ENCODE results near the gene MAPK12.

DNA sequence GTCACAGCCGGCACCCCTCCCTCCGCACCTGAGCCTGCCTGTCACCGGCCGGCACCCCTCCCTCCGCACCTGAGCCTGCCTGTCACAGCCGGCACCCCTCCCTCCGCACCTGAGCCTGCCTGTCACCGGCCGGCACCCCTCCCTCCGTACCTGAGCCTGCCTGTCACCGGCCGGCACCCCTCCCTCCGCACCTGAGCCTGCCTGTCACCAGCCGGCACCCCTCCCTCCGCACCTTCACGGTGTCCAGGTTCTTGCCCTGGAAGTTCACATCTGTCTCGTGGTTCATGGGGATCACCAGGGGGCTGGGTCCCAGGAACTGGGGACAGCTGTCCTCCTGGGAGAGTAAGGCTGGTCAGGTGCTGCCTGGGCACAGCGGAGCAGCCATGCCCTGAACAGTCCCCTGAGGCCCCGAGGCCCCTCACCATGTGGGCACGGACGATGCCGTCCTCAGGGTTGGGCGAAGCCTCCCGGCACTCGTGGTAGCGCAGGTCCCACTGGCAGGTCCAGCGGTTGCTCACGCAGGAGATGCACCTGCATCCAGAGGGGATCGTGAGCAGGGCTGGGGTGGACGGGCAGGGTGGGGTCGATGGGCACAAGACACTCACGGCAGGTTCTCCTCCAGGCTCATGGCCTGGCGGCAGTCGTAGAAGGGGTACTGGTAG is 24.2 kb upstream of the MAPK12 start:
- TF ChIP-seq POLR2A (IDR thresholded peaks at IDR 0.05) (no peak), EP300 (IDR thresholded peaks at IDR 0.05) (no peak)
- TF ChIP-seq, protein P1, sequence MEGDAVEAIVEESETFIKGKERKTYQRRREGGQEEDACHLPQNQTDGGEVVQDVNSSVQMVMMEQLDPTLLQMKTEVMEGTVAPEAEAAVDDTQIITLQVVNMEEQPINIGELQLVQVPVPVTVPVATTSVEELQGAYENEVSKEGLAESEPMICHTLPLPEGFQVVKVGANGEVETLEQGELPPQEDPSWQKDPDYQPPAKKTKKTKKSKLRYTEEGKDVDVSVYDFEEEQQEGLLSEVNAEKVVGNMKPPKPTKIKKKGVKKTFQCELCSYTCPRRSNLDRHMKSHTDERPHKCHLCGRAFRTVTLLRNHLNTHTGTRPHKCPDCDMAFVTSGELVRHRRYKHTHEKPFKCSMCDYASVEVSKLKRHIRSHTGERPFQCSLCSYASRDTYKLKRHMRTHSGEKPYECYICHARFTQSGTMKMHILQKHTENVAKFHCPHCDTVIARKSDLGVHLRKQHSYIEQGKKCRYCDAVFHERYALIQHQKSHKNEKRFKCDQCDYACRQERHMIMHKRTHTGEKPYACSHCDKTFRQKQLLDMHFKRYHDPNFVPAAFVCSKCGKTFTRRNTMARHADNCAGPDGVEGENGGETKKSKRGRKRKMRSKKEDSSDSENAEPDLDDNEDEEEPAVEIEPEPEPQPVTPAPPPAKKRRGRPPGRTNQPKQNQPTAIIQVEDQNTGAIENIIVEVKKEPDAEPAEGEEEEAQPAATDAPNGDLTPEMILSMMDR (IDR thresholded peaks at IDR 0.05) = no peak
